Endothelial cell of coronary artery (primary cell): ENCODE measurements around the gene STRA6. TPM values are rescaled to one million over a fixed set of nuclear protein-coding genes. Genes with fewer than 3 reads are reported as not detected.

Experiments
- total RNA-seq: library from RNA; depleted of rRNA; stranded (reverse); fragments of >200 nt; gene quantifications from 2 replicates; pipeline ENCODE4 v1.2.3, GENCODE V29; 2014

STRA6 gene
- total RNA-seq, result 0.85 TPM in 1 of 2 replicates, not detected in the other

GRCh38 chr15:74202452-74203401 is at the start of gene STRA6:
Gene STRA6 (minus strand): TSS chr15:74202787. CDS start chr15:74202267, 520 bp downstream.

GRCh38 chr15:74235962-74236361 is 33.4 kb upstream of the STRA6 start, which contains the start of gene CCDC33:
Gene CCDC33 (plus strand): TSS chr15:74236326. CDS start chr15:74236720, 394 bp downstream.

GRCh38 chr15:74173380-74174218 is 29.0 kb downstream of the STRA6 start, which contains the start of gene ISLR:
Gene ISLR (plus strand): TSS chr15:74173710. CDS start chr15:74174859, 1,149 bp downstream.

GRCh38 chr15:74130155-74130848 is 72.3 kb downstream of the STRA6 start, which contains the start of gene ISLR2:
Gene ISLR2 (plus strand): TSS chr15:74130586. CDS start chr15:74132755, 2,169 bp downstream.

Other genes starting within 250 kb of the STRA6 start
- 8.5 and 13.5 TPM in 2 replicates for gene STOML1, start 210.5 kb downstream of the STRA6 start, total RNA-seq
- gene PML, start 208.1 kb downstream of the STRA6 start, total RNA-seq, result 28.3 and 47.8 TPM in 2 replicates
- not detected in 2 replicates for gene GOLGA6A, start 120.2 kb downstream of the STRA6 start, total RNA-seq
- 0.09 TPM in 1 of 2 replicates, not detected in the other for gene ISLR2, start 72.2 kb downstream of the STRA6 start, total RNA-seq
- gene ISLR, start 29.1 kb downstream of the STRA6 start, total RNA-seq, result 4.6 TPM in 1 of 2 replicates, not detected in the other
- gene CCDC33, start 33.5 kb upstream of the STRA6 start, total RNA-seq, result not detected in 2 replicates
- not detected in 2 replicates for gene CYP11A1, start 164.9 kb upstream of the STRA6 start, total RNA-seq
- 1.9 and 2.0 TPM in 2 replicates for gene SEMA7A, start 231.2 kb upstream of the STRA6 start, total RNA-seq